Breast epithelium (tissue), 3 donors: ENCODE data around the gene SLC39A11.

ENCODE experiments used
- POLR2A ChIP-seq: fragments of 450-650 bp; IDR thresholded peaks from one replicate; pipeline ENCODE4 v1.6.1; 2016; ENCODE audit warnings: antibody characterized with exemption, mild to moderate bottlenecking, moderate library complexity
- TF ChIP-seq, protein P1 (sequence below), 3 donors: fragments of 450-650 bp; IDR thresholded peaks; one replicate each; pipeline ENCODE4 v1.5.1; 2016 to 2017; ENCODE audit warnings: antibody characterized with exemption in 3 of 3, mild to moderate bottlenecking in 3 of 3, moderate library complexity in 3 of 3

DNA sequence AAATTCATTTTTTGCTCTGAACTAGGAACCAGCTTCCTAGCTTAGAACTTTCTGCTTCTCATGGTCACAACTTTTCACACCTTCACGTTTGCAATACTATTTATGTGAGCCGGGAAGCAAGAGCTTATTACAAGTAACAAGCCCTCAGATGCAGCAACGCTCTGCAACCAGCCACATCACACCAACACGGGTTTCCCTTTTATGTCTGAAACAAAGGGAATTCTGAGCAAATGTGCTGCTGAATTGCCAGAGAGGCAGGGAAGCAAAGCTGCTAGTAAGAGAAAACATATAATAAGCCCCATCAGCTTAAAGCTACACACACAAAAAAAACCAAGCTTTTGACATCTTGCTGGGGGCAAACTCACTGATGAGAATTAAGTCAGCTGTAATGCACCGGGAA lies 122.2 kb downstream of the SLC39A11 start:
- TF ChIP-seq POLR2A, result no peak
- TF ChIP-seq, protein P1, sequence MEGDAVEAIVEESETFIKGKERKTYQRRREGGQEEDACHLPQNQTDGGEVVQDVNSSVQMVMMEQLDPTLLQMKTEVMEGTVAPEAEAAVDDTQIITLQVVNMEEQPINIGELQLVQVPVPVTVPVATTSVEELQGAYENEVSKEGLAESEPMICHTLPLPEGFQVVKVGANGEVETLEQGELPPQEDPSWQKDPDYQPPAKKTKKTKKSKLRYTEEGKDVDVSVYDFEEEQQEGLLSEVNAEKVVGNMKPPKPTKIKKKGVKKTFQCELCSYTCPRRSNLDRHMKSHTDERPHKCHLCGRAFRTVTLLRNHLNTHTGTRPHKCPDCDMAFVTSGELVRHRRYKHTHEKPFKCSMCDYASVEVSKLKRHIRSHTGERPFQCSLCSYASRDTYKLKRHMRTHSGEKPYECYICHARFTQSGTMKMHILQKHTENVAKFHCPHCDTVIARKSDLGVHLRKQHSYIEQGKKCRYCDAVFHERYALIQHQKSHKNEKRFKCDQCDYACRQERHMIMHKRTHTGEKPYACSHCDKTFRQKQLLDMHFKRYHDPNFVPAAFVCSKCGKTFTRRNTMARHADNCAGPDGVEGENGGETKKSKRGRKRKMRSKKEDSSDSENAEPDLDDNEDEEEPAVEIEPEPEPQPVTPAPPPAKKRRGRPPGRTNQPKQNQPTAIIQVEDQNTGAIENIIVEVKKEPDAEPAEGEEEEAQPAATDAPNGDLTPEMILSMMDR (IDR thresholded peaks at IDR 0.05), result no peak
